GM12874 (cell line): ENCODE results near the gene TRIM17.

Experiments used
- CTCF ChIP-seq: IDR thresholded peaks from 2 replicates; pipeline ENCODE4 v1.5.1; 2011; ENCODE audit warnings: low read depth, mild to moderate bottlenecking, control low read depth, low read length, moderate library complexity; ENCODE audit not compliant: insufficient read depth

The TRIM17 gene

GRCh38 chr1:228402641-228403025 is 14.0 kb downstream of the TRIM17 start:
- no peak for TF ChIP-seq CTCF

GRCh38 chr1:228401782-228402640 is 14.7 kb downstream of the TRIM17 start:
- no peak for TF ChIP-seq CTCF

GRCh38 chr1:228400692-228401454 is 15.8 kb downstream of the TRIM17 start:
- TF ChIP-seq CTCF = no peak

GRCh38 chr1:228400237-228400651 is 16.4 kb downstream of the TRIM17 start:
- no peak for TF ChIP-seq CTCF

GRCh38 chr1:228399531-228400236 is 17.0 kb downstream of the TRIM17 start:
- TF ChIP-seq CTCF = no peak

- no peak for TF ChIP-seq CTCF
Observed at GRCh38 chr1:228398741-228399461, 17.8 kb downstream of the TRIM17 start.
